Karpas-422 (cell line): Measurements from ENCODE around the gene FAM174C. TPM values are rescaled to one million over a fixed set of nuclear protein-coding genes. Genes with fewer than 3 reads are reported as not detected.

Experiments
- DNase-seq: peaks from one replicate; pipeline ENCODE4 v3.0.0-alpha.2; 2015
- H2AFZ ChIP-seq: fragments of 200-600 bp; sonication (generic); 2 replicates; pipeline ENCODE4 v1.6.1; 2014; ENCODE audit warnings: antibody characterized with exemption, low read length, mixed read lengths
- H3K27ac ChIP-seq: fragments of 200-600 bp; sonication (generic); 2 replicates; pipeline ENCODE4 v1.5.1; 2014; ENCODE audit warnings: mild to moderate bottlenecking, low read length, moderate library complexity
- H3K27me3 ChIP-seq: fragments of 200-600 bp; sonication (generic); 2 replicates; pipeline ENCODE4 v1.6.1; 2014; ENCODE audit warnings: low read length, mixed read lengths
- H3K36me3 ChIP-seq: fragments of 200-600 bp; sonication (generic); 2 replicates; pipeline ENCODE4 v1.6.1; 2014; ENCODE audit warnings: low read length, mixed read lengths; ENCODE audit not compliant: insufficient read depth
- H3K4me1 ChIP-seq: fragments of 200-600 bp; sonication (generic); 2 replicates; pipeline ENCODE4 v1.6.1; 2014; ENCODE audit warnings: mild to moderate bottlenecking, low read length, mixed read lengths
- H3K4me2 ChIP-seq: fragments of 200-600 bp; sonication (generic); 2 replicates; pipeline ENCODE4 v1.6.1; 2014; ENCODE audit warnings: low read length, low read depth, mild to moderate bottlenecking; ENCODE audit not compliant: poor library complexity, severe bottlenecking
- H3K4me3 ChIP-seq: fragments of 200-600 bp; sonication (generic); 2 replicates; pipeline ENCODE4 v1.5.1; 2014; ENCODE audit warnings: mild to moderate bottlenecking, antibody characterized with exemption, low read length, mixed read lengths
- H3K79me2 ChIP-seq: fragments of 200-600 bp; sonication (generic); 2 replicates; pipeline ENCODE4 v1.6.1; 2014; ENCODE audit warnings: mild to moderate bottlenecking, low read length, mixed read lengths
- H3K9ac ChIP-seq: fragments of 200-600 bp; sonication (generic); 2 replicates; pipeline ENCODE4 v1.6.0; 2014; ENCODE audit warnings: low read length
- H3K9me2 ChIP-seq: fragments of 200-600 bp; sonication (generic), shearing (Covaris generic); replicated peaks from 2 replicates; pipeline ENCODE4 v1.6.0; 2014; ENCODE audit warnings: mild to moderate bottlenecking, low read length, moderate library complexity; ENCODE audit not compliant: insufficient read depth
- H3K9me3 ChIP-seq: fragments of 300-700, 200-600 bp; sonication (generic); 2 replicates; pipeline ENCODE4 v1.6.1; 2014; ENCODE audit warnings: low read length, mixed read lengths
- H4K20me1 ChIP-seq: fragments of 200-600 bp; sonication (generic); 2 replicates; pipeline ENCODE4 v1.6.1; 2014; ENCODE audit warnings: mild to moderate bottlenecking, antibody characterized with exemption, low read length, low read depth; ENCODE audit not compliant: insufficient read depth
- total RNA-seq: library from RNA; depleted of rRNA; stranded (reverse); fragments of >200 nt; shearing (Covaris generic); gene quantifications from 2 replicates; pipeline ENCODE4 v1.2.3, GENCODE V29; 2014; ENCODE audit warnings: low replicate concordance

The FAM174C gene
- total RNA-seq, 1 experiment from 2014 or later: 32.7 TPM

DNA sequence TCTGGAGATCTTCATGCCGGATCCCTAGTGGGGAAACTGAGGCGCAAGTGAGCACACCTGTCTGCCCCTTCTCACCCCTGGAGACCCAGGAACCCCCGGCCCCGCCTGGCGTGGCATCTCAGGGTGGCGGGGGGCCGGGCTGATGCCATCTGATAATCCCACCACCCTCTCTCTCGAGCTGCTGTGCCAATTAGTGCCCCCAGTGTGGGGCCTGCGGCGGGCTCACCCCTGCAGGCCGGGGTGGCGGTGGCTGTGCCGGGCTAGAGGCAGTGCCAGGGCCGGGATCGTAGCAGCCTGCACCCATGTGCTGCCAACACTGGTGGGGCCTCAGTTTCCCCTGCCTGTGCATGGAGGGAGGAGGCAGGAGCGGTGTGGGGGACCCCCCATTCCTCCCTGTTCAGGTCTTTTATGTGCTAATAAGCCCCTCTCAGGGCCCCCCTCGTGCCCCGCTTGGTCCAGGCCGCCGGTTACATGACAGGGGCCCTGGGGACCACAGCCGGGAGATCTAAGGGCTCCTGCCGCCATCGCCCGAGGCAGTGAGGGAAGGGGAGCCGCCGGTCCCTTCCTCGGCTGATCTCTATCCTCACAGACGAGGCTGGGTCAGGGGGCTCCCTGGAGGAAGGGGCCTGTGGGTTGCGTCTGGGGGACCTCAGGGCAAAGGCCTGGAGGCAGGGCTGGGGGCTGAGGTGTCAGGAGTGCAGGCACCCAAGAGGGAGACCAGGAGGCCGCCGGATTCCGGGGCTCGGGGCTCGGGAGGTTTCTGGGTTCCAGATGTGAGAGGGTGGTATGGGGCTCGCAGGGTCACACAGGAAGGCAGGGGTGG, 18.7 kb downstream of the FAM174C start:
- Histone ChIP-seq H3K9ac (no peak overlapping the region), H3K79me2 (no peaks in the 10 kb centered on the region), H2AFZ (no peak overlapping the region), H3K9me3 (no peaks in the 10 kb centered on the region), H3K27me3 (no peaks in the 10 kb centered on the region), H3K4me1 (peaks cover 24% of the 10 kb centered on the region), H3K9me2 (no peaks in the 10 kb centered on the region), H3K4me2 (no peak overlapping the region), H4K20me1 (peaks cover 8% of the 10 kb centered on the region; the same call in 1 of the 2 replicates), H3K27ac (no peak overlapping the region), H3K4me3 (no peak overlapping the region), H3K36me3 (no peaks in the 10 kb centered on the region)
- no peak for DNase-seq

DNA sequence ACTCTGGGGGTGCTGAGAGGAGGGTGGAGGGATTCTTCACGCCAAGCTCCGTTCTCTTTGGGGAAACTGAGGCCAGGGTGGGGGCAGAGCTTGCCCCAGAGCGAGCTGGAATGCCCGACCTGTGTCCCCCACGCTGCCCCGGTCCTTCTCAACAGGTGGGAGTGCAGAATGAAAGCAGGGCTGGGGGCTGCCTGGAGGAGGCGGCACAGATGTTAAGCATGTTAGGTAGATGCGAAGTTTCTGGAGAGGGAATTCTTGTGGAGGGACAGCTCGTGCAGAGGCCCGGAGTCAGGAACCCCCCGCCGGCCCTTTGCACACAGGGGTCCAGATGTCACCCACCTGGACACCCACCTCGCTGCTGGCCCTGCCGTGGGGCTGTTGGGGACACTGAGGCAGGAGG, 19.4 kb downstream of the FAM174C start:
- Histone ChIP-seq H3K9me2 (no peaks in the 10 kb centered on the region), H3K4me3 (no peak overlapping the region), H2AFZ (no peak overlapping the region), H3K27ac (no peak overlapping the region), H3K4me1 (peaks cover 21% of the 10 kb centered on the region), H3K9me3 (no peaks in the 10 kb centered on the region), H3K4me2 (no peak overlapping the region), H3K36me3 (no peaks in the 10 kb centered on the region), H4K20me1 (peaks cover 8% of the 10 kb centered on the region; the same call in 1 of the 2 replicates), H3K9ac (no peak overlapping the region), H3K27me3 (no peaks in the 10 kb centered on the region), H3K79me2 (no peaks in the 10 kb centered on the region)
- no peak for DNase-seq

DNA sequence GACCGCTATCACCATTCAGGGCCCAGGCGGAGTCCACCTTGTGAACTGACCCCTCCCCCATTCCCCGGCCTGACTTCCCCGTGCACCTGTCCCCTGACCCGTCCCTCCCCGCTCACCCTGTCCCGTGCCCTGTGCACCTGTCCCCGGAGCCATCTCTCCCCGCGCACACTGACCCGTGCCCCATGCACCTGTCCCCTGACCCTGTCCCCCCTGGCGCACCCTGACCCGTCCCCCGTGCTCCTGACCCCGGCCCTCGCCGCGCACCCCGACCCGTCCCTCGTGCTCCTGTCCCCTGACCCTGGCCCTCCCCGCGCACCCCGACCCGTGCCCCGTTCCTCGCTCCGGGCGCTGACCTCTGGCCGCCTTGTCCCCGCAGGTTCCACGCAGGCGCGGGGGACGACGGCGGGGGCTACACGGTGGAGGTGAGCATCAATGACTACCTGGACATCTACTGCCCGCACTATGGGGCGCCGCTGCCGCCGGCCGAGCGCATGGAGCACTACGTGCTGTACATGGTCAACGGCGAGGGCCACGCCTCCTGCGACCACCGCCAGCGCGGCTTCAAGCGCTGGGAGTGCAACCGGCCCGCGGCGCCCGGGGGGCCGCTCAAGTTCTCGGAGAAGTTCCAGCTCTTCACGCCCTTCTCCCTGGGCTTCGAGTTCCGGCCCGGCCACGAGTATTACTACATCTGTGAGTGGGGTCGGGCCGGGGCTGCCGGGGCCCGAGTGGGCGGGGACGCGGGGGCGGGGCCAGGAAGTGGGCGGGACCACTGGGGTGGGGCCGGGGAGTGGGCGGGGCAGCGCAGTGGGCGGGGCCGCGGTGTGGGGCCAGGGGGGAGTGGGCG, 20.1 kb downstream of the FAM174C start:
- Histone ChIP-seq H3K36me3 (no peaks in the 10 kb centered on the region), H3K4me2 (no peak overlapping the region), H3K4me3 (no peak overlapping the region), H3K79me2 (no peaks in the 10 kb centered on the region), H2AFZ (no peak overlapping the region), H3K4me1 (peaks cover 19% of the 10 kb centered on the region), H3K9me2 (no peaks in the 10 kb centered on the region), H3K9me3 (no peaks in the 10 kb centered on the region), H3K27ac (no peak overlapping the region), H4K20me1 (peaks cover 8% of the 10 kb centered on the region; the same call in 1 of the 2 replicates), H3K9ac (no peak overlapping the region), H3K27me3 (no peaks in the 10 kb centered on the region)
- peak; percentile 65 for DNase-seq

DNA sequence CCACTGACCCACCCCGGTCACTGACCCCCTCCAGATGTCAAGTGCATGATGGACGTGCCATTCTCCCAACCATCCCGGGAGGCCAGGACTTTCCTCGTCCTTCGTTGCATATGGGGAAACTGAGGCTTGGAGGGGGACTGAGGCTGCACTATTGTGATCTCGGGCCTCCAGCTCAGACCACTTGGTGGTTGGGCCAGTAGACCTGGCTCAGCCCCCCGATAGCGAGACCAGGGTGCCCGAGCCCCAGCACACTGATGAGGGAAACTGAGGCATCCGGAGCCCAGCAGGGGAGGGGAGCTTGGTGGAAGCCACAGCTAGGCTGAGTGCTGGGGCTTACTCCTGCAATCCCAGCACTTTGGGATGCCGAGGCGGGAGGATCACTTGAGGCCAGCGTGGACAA, 20.7 kb downstream of the FAM174C start:
- Histone ChIP-seq H4K20me1 (peaks cover 8% of the 10 kb centered on the region; the same call in 1 of the 2 replicates), H3K9me3 (no peaks in the 10 kb centered on the region), H3K9me2 (no peaks in the 10 kb centered on the region), H3K27me3 (no peaks in the 10 kb centered on the region), H3K9ac (no peak overlapping the region), H3K27ac (no peak overlapping the region), H3K4me2 (no peak overlapping the region), H3K4me1 (peaks cover 19% of the 10 kb centered on the region), H3K36me3 (no peaks in the 10 kb centered on the region), H3K4me3 (no peak overlapping the region), H3K79me2 (no peaks in the 10 kb centered on the region), H2AFZ (no peak overlapping the region)
- DNase-seq: no peak

DNA sequence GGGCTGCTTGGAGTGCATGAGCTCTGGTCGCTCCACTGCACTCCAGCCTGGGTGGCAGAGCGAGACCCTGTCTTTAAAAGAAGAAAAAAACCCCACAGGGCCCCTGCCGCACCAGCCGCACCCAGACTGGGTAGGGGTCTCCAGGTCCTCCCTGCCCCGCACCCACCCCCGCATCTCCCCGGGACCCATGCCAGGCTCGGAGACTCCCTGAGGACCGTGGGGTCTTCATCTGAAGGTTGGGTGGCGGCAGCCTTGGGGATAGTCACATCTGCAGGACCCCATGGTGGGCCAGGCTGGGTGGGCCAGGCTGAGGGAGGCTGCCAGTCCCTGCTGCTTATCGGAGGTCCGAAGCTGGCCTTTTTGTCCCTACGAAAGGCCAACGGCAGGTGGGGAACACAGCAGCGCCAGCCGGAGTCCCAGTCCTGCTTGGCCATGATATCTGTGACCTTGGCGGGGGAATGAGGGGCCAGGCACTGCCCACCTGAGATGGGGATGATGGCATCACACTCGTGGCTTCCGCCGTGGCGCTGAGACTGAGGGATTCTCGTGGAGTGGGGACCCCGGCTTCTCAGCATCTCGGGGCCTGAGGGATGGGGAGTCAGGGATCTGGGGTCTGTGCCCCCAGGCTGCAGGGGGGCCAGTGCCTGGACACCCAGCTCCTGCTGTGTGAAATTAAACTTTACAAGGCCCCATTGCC, 21.4 kb downstream of the FAM174C start:
- H3K79me2 ChIP-seq: no peaks in the 10 kb centered on the region

DNA sequence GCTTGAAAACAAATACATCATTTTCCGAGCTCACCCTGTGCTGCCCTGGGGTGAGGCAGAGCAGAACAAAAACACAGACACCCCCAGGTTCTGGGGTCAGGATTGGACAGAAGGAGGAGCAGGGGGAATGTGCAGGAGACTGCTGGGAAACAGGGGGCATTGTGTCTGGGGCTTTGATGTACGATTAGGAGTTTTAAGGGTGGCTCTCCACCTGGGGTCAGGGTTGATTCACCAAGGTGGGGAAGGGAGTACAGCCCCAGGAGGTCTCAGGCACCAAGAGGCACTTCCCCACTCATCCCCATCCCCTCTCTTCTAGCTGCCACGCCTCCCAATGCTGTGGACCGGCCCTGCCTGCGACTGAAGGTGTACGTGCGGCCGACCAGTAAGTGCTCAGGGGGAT, 22.9 kb downstream of the FAM174C start:
- H3K4me1 ChIP-seq: no peaks in the 10 kb centered on the region
- no peak for DNase-seq
- no peak overlapping the region for H3K27ac ChIP-seq
- H3K4me3 ChIP-seq: no peak overlapping the region
- H3K9ac ChIP-seq: no peak overlapping the region
- H3K9me3 ChIP-seq: no peaks in the 10 kb centered on the region
- no peaks in the 10 kb centered on the region for H3K36me3 ChIP-seq
- H3K9me2 ChIP-seq: no peaks in the 10 kb centered on the region
- peaks cover 4% of the 10 kb centered on the region; the same call in 1 of the 2 replicates for H4K20me1 ChIP-seq
- no peak overlapping the region for H3K4me2 ChIP-seq
- no peak overlapping the region for H2AFZ ChIP-seq
- H3K27me3 ChIP-seq: no peaks in the 10 kb centered on the region
- H3K79me2 ChIP-seq: no peaks in the 10 kb centered on the region

More for the DNA sequence above, 21.4 kb downstream of the FAM174C start:
- Histone ChIP-seq H3K9ac (no peak overlapping the region), H3K27me3 (no peaks in the 10 kb centered on the region), H3K4me2 (no peak overlapping the region), H4K20me1 (peaks cover 8% of the 10 kb centered on the region; the same call in 1 of the 2 replicates), H3K9me3 (no peaks in the 10 kb centered on the region), H3K27ac (no peak overlapping the region), H3K4me1 (peaks cover 14% of the 10 kb centered on the region), H2AFZ (no peak overlapping the region), H3K4me3 (no peak overlapping the region), H3K36me3 (no peaks in the 10 kb centered on the region), H3K9me2 (no peaks in the 10 kb centered on the region)
- DNase-seq: no peak

DNA sequence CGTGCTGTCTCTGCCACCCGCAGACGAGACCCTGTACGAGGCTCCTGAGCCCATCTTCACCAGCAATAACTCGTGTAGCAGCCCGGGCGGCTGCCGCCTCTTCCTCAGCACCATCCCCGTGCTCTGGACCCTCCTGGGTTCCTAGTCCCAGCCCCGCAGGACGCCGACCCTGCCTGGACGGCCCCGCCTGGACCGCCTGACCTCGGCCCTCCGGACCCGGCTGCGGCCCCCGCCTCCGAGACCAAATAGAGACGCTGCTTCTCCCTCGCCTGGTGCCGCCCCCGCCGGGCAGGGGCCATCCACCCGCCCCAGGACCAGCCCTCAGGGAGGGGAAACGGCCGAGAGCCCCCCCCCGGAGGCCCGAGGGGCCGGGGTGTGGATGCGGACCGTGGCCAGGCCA, 24.5 kb downstream of the FAM174C start:
- Histone ChIP-seq H3K4me3 (no peak overlapping the region), H3K9ac (no peak overlapping the region), H4K20me1 (no peaks in the 10 kb centered on the region), H3K9me2 (no peaks in the 10 kb centered on the region), H3K4me1 (no peaks in the 10 kb centered on the region), H3K27me3 (no peaks in the 10 kb centered on the region), H3K36me3 (no peaks in the 10 kb centered on the region), H2AFZ (no peak overlapping the region), H3K4me2 (no peak overlapping the region), H3K79me2 (no peaks in the 10 kb centered on the region), H3K9me3 (no peaks in the 10 kb centered on the region), H3K27ac (no peak overlapping the region)
- DNase-seq: no peak
